GM19467 (cell line): ENCODE results near the gene GAB2.

Experiments
- ATAC-seq: cut with Tn5 transposase; IDR thresholded peaks from one replicate; pipeline ENCODE4 v1.9.1; 2021; ENCODE audit warnings: mild to moderate bottlenecking, moderate library complexity; ENCODE audit not compliant: unreplicated experiment

The GAB2 gene

GRCh38 chr11:78346799-78347198 lies 70.8 kb downstream of the GAB2 start:
- ATAC-seq, result no peak

- no peak for ATAC-seq
These were observed 72.2 kb downstream of the GAB2 start for GRCh38 chr11:78345450-78345849.

- no peak for ATAC-seq
These were observed 72.9 kb downstream of the GAB2 start for GRCh38 chr11:78344676-78345075.

- no peak for ATAC-seq
These were observed 73.5 kb downstream of the GAB2 start for GRCh38 chr11:78344094-78344493.

GRCh38 chr11:78343303-78343702 lies 74.3 kb downstream of the GAB2 start:
- no peak for ATAC-seq

GRCh38 chr11:78341841-78342240 lies 75.8 kb downstream of the GAB2 start:
- no peak for ATAC-seq

- no peak for ATAC-seq
These were observed 77.1 kb downstream of the GAB2 start for GRCh38 chr11:78340530-78340929.

- ATAC-seq, result no peak
These were observed 77.7 kb downstream of the GAB2 start for GRCh38 chr11:78339945-78340344.

- ATAC-seq, result no peak
These were observed 78.1 kb downstream of the GAB2 start for GRCh38 chr11:78339483-78339882.

GRCh38 chr11:78338702-78339101 lies 78.9 kb downstream of the GAB2 start:
- ATAC-seq, result no peak

- ATAC-seq, result no peak
These were observed 79.5 kb downstream of the GAB2 start for GRCh38 chr11:78338138-78338537.

GRCh38 chr11:78337554-78337924 lies 80.1 kb downstream of the GAB2 start:
- ATAC-seq, result no peak

- no peak for ATAC-seq
These were observed 80.6 kb downstream of the GAB2 start for GRCh38 chr11:78336877-78337553.

GRCh38 chr11:78334109-78334508 lies 83.5 kb downstream of the GAB2 start:
- ATAC-seq, result no peak

GRCh38 chr11:78332872-78333271 lies 84.7 kb downstream of the GAB2 start:
- ATAC-seq, result no peak

- no peak for ATAC-seq
These were observed 85.3 kb downstream of the GAB2 start for GRCh38 chr11:78332174-78332866.

GRCh38 chr11:78331711-78332110 lies 85.9 kb downstream of the GAB2 start:
- ATAC-seq, result no peak

- ATAC-seq, result no peak
These were observed 87.3 kb downstream of the GAB2 start for GRCh38 chr11:78330361-78330760.

GRCh38 chr11:78327945-78328344 lies 89.7 kb downstream of the GAB2 start:
- ATAC-seq, result no peak

GRCh38 chr11:78325274-78325781 lies 92.3 kb downstream of the GAB2 start:
- no peak for ATAC-seq

- ATAC-seq, result no peak
These were observed 94.3 kb downstream of the GAB2 start for GRCh38 chr11:78323363-78323762.

GRCh38 chr11:78319453-78319955 lies 98.1 kb downstream of the GAB2 start:
- no peak for ATAC-seq
